OCI-LY1 (cell line): ENCODE data around the gene STK39.

Experiments
- H2AFZ ChIP-seq: fragments of 200-600 bp; sonication (generic), shearing (Covaris generic); 2 replicates; pipeline ENCODE4 v1.6.0; 2014; ENCODE audit warnings: antibody characterized with exemption, mild to moderate bottlenecking, low read length
- H3F3A ChIP-seq: fragments of 200-600 bp; sonication (generic), shearing (Covaris generic); 2 replicates; pipeline ENCODE4 v1.6.0; 2014; ENCODE audit warnings: mild to moderate bottlenecking, antibody characterized with exemption, low read length, moderate library complexity; ENCODE audit not compliant: insufficient read depth
- H3K27ac ChIP-seq: fragments of 200-600 bp; sonication (generic); 2 replicates; pipeline ENCODE4 v1.5.1; 2014; ENCODE audit warnings: low read length, mixed run types, mild to moderate bottlenecking, low read depth; ENCODE audit not compliant: poor library complexity, severe bottlenecking
- H3K27me3 ChIP-seq: fragments of 200-600 bp; sonication (generic); 2 replicates; pipeline ENCODE4 v1.6.0; 2014; ENCODE audit warnings: antibody characterized with exemption, mild to moderate bottlenecking, low read length, moderate library complexity; ENCODE audit not compliant: insufficient read depth
- H3K36me3 ChIP-seq: fragments of 200-600 bp; sonication (generic); 2 replicates; pipeline ENCODE4 v1.6.1; 2014; ENCODE audit warnings: mild to moderate bottlenecking, antibody characterized with exemption, low read length, moderate library complexity, mixed read lengths; ENCODE audit not compliant: insufficient read depth
- H3K4me1 ChIP-seq: fragments of 200-600 bp; sonication (generic); 2 replicates; pipeline ENCODE4 v1.5.1; 2014; ENCODE audit warnings: mild to moderate bottlenecking, low read length, moderate library complexity; ENCODE audit not compliant: insufficient read depth, severe bottlenecking
- H3K4me2 ChIP-seq: fragments of 200-600 bp; sonication (generic), shearing (Covaris generic); 2 replicates; pipeline ENCODE4 v1.6.1; 2014; ENCODE audit warnings: low read length
- H3K4me3 ChIP-seq: fragments of 200-600 bp; sonication (generic); 2 replicates; pipeline ENCODE4 v1.5.1; 2014; ENCODE audit warnings: low read length, low read depth, mild to moderate bottlenecking, mixed read lengths; ENCODE audit not compliant: poor library complexity, severe bottlenecking
- H3K79me2 ChIP-seq: fragments of 200-600 bp; shearing (Covaris generic); 2 replicates; pipeline ENCODE4 v1.6.1; 2016; ENCODE audit warnings: mixed run types, low read length, mixed read lengths; ENCODE audit not compliant: insufficient read depth
- H3K9ac ChIP-seq: fragments of 200-600 bp; sonication (generic), shearing (Covaris generic); 2 replicates; pipeline ENCODE4 v1.6.1; 2014; ENCODE audit warnings: mild to moderate bottlenecking, low read length, mixed read lengths
- H3K9me2 ChIP-seq: fragments of 200-600 bp; sonication (generic), shearing (Covaris generic); 2 replicates; pipeline ENCODE4 v1.6.1; 2014; ENCODE audit warnings: low read depth, mild to moderate bottlenecking, low read length, mixed read lengths
- H3K9me3 ChIP-seq: fragments of 200-600 bp; shearing (Covaris generic); 2 replicates; pipeline ENCODE4 v1.6.1; 2014; ENCODE audit warnings: low read length, mixed read lengths
- H4K20me1 ChIP-seq: fragments of 200-600 bp; sonication (generic), shearing (Covaris generic); 2 replicates; pipeline ENCODE4 v1.6.0; 2016; ENCODE audit warnings: mild to moderate bottlenecking, low read length; ENCODE audit not compliant: insufficient read depth
- CTCF ChIP-seq: fragments of 200-600 bp; sonication (generic), shearing (Covaris generic); IDR thresholded peaks from 2 replicates; pipeline ENCODE4 v1.5.1; 2017; ENCODE audit warnings: mild to moderate bottlenecking, antibody characterized with exemption, low read length, moderate library complexity, mixed read lengths
- EZH2 ChIP-seq: fragments of 200-600 bp; sonication (generic), shearing (Covaris generic); IDR thresholded peaks from 2 replicates; pipeline ENCODE4 v1.8.0; 2017; ENCODE audit warnings: borderline replicate concordance, mixed run types, mild to moderate bottlenecking, antibody characterized with exemption, low read length, moderate library complexity, mixed read lengths

STK39 gene

GRCh38 chr2:168241746-168242145, 5.6 kb downstream of the STK39 start:
- Histone ChIP-seq H3F3A (no peaks in the 10 kb centered on the region), H3K4me1 (peaks cover 55% of the 10 kb centered on the region), H3K36me3 (no peaks in the 10 kb centered on the region; the same call in 1 of the 2 replicates), H3K9me3 (no peaks in the 10 kb centered on the region), H3K27me3 (no peaks in the 10 kb centered on the region), H3K4me2 (no peak overlapping the region), H4K20me1 (no peaks in the 10 kb centered on the region), H3K9ac (no peak overlapping the region), H3K27ac (no peak overlapping the region), H3K79me2 (peaks cover 53% of the 10 kb centered on the region), H2AFZ (no peak overlapping the region), H3K9me2 (no peaks in the 10 kb centered on the region), H3K4me3 (no peak overlapping the region)
- TF ChIP-seq EZH2 (no peak), CTCF (no peak)

- Histone ChIP-seq H3K9ac (no peak overlapping the region), H3K4me1 (peaks cover 55% of the 10 kb centered on the region), H3K27ac (no peak overlapping the region), H3K4me2 (no peak overlapping the region), H3K27me3 (no peaks in the 10 kb centered on the region), H3K4me3 (no peak overlapping the region), H3K79me2 (peaks cover 53% of the 10 kb centered on the region), H3K36me3 (no peaks in the 10 kb centered on the region; the same call in 1 of the 2 replicates), H3F3A (no peaks in the 10 kb centered on the region), H4K20me1 (no peaks in the 10 kb centered on the region), H2AFZ (no peak overlapping the region), H3K9me3 (no peaks in the 10 kb centered on the region), H3K9me2 (no peaks in the 10 kb centered on the region)
- TF ChIP-seq CTCF (no peak), EZH2 (no peak)
Measured at GRCh38 chr2:168241208-168241607, 6.2 kb downstream of the STK39 start.

GRCh38 chr2:168239281-168239680, 8.1 kb downstream of the STK39 start:
- Histone ChIP-seq H3K27ac (no peak overlapping the region), H3K79me2 (peaks cover 47% of the 10 kb centered on the region), H3K4me2 (no peak overlapping the region), H3K9me2 (no peaks in the 10 kb centered on the region), H3K9ac (no peak overlapping the region), H3K27me3 (no peaks in the 10 kb centered on the region), H3F3A (no peaks in the 10 kb centered on the region), H3K36me3 (no peaks in the 10 kb centered on the region; the same call in 1 of the 2 replicates), H4K20me1 (no peaks in the 10 kb centered on the region), H3K4me3 (no peak overlapping the region), H3K4me1 (peaks cover 43% of the 10 kb centered on the region), H2AFZ (no peak overlapping the region), H3K9me3 (no peaks in the 10 kb centered on the region)
- TF ChIP-seq EZH2 (no peak), CTCF (no peak)
